Kidney epithelial cell (primary cell): Measurements from ENCODE around the gene HCRTR1. TPM values are rescaled to one million over a fixed set of nuclear protein-coding genes. Genes with fewer than 3 reads are reported as not detected.

ENCODE experiments used
- DNase-seq: peaks from one replicate; pipeline ENCODE4 v3.0.0-alpha.2; 2010; ENCODE audit warnings: low read depth
- H3K27me3 ChIP-seq: 2 replicates; pipeline ENCODE4 v1.6.0; 2011; ENCODE audit warnings: low read length; ENCODE audit not compliant: control insufficient read depth, insufficient read depth
- H3K36me3 ChIP-seq: 2 replicates; pipeline ENCODE4 v1.5.1; 2011; ENCODE audit warnings: low read length; ENCODE audit not compliant: control insufficient read depth, insufficient read depth
- H3K4me3 ChIP-seq: 2 replicates; pipeline ENCODE4 v1.5.1; 2011; ENCODE audit warnings: low read depth, mild to moderate bottlenecking, control low read depth, low read length
- total RNA-seq: library from RNA; depleted of rRNA; stranded (reverse); fragments of >200 nt; gene quantifications from 2 replicates; pipeline ENCODE4 v1.2.3, GENCODE V29; 2015
- TF ChIP-seq, protein P1 (sequence below): IDR thresholded peaks from 2 replicates; pipeline ENCODE4 v1.5.1; 2011; ENCODE audit warnings: mild to moderate bottlenecking, moderate library complexity, low read length, control low read depth, inconsistent platforms; ENCODE audit not compliant: insufficient read depth, poor library complexity, severe bottlenecking

HCRTR1 gene
- total RNA-seq, 1 donor from 2014 or later, result not detected

GRCh38 chr1:31595836-31596736, 21.4 kb upstream of the HCRTR1 start:
- H3K27me3 ChIP-seq, result no peaks in the 10 kb centered on the region
- no peak for DNase-seq
- no peak overlapping the region for H3K4me3 ChIP-seq
- H3K36me3 ChIP-seq, result no peaks in the 10 kb centered on the region
- TF ChIP-seq, protein P1, sequence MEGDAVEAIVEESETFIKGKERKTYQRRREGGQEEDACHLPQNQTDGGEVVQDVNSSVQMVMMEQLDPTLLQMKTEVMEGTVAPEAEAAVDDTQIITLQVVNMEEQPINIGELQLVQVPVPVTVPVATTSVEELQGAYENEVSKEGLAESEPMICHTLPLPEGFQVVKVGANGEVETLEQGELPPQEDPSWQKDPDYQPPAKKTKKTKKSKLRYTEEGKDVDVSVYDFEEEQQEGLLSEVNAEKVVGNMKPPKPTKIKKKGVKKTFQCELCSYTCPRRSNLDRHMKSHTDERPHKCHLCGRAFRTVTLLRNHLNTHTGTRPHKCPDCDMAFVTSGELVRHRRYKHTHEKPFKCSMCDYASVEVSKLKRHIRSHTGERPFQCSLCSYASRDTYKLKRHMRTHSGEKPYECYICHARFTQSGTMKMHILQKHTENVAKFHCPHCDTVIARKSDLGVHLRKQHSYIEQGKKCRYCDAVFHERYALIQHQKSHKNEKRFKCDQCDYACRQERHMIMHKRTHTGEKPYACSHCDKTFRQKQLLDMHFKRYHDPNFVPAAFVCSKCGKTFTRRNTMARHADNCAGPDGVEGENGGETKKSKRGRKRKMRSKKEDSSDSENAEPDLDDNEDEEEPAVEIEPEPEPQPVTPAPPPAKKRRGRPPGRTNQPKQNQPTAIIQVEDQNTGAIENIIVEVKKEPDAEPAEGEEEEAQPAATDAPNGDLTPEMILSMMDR, result no peak

- TF ChIP-seq, protein P1, result no peak
- DNase-seq, result no peak
- no peak overlapping the region for H3K4me3 ChIP-seq
- H3K36me3 ChIP-seq, result no peaks in the 10 kb centered on the region
- no peaks in the 10 kb centered on the region for H3K27me3 ChIP-seq
Measured at GRCh38 chr1:31596737-31597097, 20.8 kb upstream of the HCRTR1 start.

DNA sequence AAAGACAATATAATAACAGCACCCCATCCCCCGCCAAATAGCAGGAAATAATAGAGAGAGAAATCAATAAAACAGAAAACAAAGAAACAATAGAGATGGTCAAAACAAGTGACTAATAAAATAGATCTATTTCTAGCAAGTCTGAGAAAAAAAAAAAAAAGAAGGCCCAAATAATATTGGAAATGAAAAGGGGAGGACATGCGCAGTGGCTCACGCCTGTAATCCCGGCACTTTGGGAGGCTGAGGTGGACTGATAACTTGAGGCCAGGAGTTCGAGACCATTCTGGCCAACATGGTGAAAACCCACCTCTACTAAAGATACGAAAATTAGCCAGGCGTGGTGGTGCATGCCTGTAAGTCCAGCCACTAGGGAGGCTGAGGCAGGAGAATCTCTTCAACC, 18.5 kb upstream of the HCRTR1 start:
- TF ChIP-seq, protein P1, result no peak
- Histone ChIP-seq H3K4me3 (no peak overlapping the region), H3K27me3 (no peaks in the 10 kb centered on the region), H3K36me3 (no peaks in the 10 kb centered on the region)
- DNase-seq, result no peak

- H3K27me3 ChIP-seq, result no peaks in the 10 kb centered on the region
- no peaks in the 10 kb centered on the region for H3K36me3 ChIP-seq
- TF ChIP-seq, protein P1, result no peak
- no peak for DNase-seq
- no peak overlapping the region for H3K4me3 ChIP-seq
Measured at GRCh38 chr1:31600641-31601040, 16.8 kb upstream of the HCRTR1 start.

- TF ChIP-seq, protein P1, result no peak
- DNase-seq, result no peak
- Histone ChIP-seq H3K27me3 (no peaks in the 10 kb centered on the region), H3K4me3 (no peak overlapping the region), H3K36me3 (no peaks in the 10 kb centered on the region)
Measured at GRCh38 chr1:31602081-31602480, 15.4 kb upstream of the HCRTR1 start.
